GM23338 (cell line): ENCODE results near the gene HMGCL. TPM values are rescaled to one million over a fixed set of nuclear protein-coding genes. Genes with fewer than 3 reads are reported as not detected.

Source experiments
- ATAC-seq: fragments of 200-7000 bp; cut with Tn5 transposase; 3 replicates; pipeline ENCODE4 v1.9.1; 2020
- DNase-seq: peaks from one replicate; pipeline ENCODE4 v3.0.0-alpha.2; 2015; ENCODE audit warnings: low spot score
- H2AFZ ChIP-seq: fragments of 200-600 bp; sonication (generic); 2 replicates; pipeline ENCODE4 v1.8.0; 2016; ENCODE audit warnings: antibody characterized with exemption, mild to moderate bottlenecking, moderate library complexity
- H3F3A ChIP-seq: fragments of 200-600 bp; sonication (generic); replicated peaks from 2 replicates; pipeline ENCODE4 v1.8.0; 2017; ENCODE audit warnings: antibody characterized with exemption, mixed run types, low read depth
- H3K27ac ChIP-seq: fragments of 200-600 bp; sonication (generic); 2 replicates; pipeline ENCODE4 v1.6.1; 2016; ENCODE audit warnings: low read depth
- H3K27me3 ChIP-seq: fragments of 200-600 bp; sonication (generic); 2 replicates; pipeline ENCODE4 v1.8.0; 2016; ENCODE audit warnings: mild to moderate bottlenecking, mixed run types, moderate library complexity; ENCODE audit not compliant: insufficient read depth
- H3K36me3 ChIP-seq: fragments of 200-600 bp; sonication (generic); 2 replicates; pipeline ENCODE4 v1.8.0; 2016; ENCODE audit warnings: mild to moderate bottlenecking; ENCODE audit not compliant: insufficient read depth
- H3K4me1 ChIP-seq: fragments of 200-600 bp; sonication (generic); 2 replicates; pipeline ENCODE4 v1.8.0; 2016; ENCODE audit warnings: mild to moderate bottlenecking, moderate library complexity; ENCODE audit not compliant: insufficient read depth
- H3K4me2 ChIP-seq: fragments of 200-600 bp; sonication (generic); 2 replicates; pipeline ENCODE4 v1.7.1; 2017; ENCODE audit warnings: mixed run types
- H3K4me3 ChIP-seq: fragments of 200-600 bp; sonication (generic); 2 replicates; pipeline ENCODE4 v1.6.1; 2016; ENCODE audit warnings: mixed run types
- H3K79me2 ChIP-seq: fragments of 200-600 bp; sonication (generic); replicated peaks from 2 replicates; pipeline ENCODE4 v1.8.0; 2017; ENCODE audit warnings: mild to moderate bottlenecking; ENCODE audit not compliant: insufficient read depth
- H3K9me2 ChIP-seq: fragments of 200-600 bp; sonication (generic); 2 replicates; pipeline ENCODE4 v1.8.0; 2017; ENCODE audit not compliant: insufficient read depth
- H4K20me1 ChIP-seq: fragments of 200-600 bp; sonication (generic); replicated peaks from 2 replicates; pipeline ENCODE4 v1.8.0; 2017; ENCODE audit warnings: mild to moderate bottlenecking; ENCODE audit not compliant: insufficient read depth
- H3K27ac Mint-ChIP-seq: 2 replicates; pipeline ENCODE4 v1.8.0; 2020; ENCODE audit warnings: inconsistent platforms, mild to moderate bottlenecking, moderate library complexity, mixed read lengths
- H3K27me3 Mint-ChIP-seq: 3 replicates; pipeline ENCODE4 v1.8.0; 2022; ENCODE audit warnings: low read depth, mild to moderate bottlenecking, moderate library complexity, mixed read lengths, inconsistent platforms; ENCODE audit not compliant: insufficient read depth, poor library complexity
- H3K36me3 Mint-ChIP-seq: 3 replicates; pipeline ENCODE4 v1.8.0; 2021; ENCODE audit warnings: low read depth, mild to moderate bottlenecking, inconsistent platforms, moderate library complexity, mixed read lengths
- H3K4me1 Mint-ChIP-seq: 3 replicates; pipeline ENCODE4 v1.8.0; 2020; ENCODE audit warnings: mild to moderate bottlenecking, inconsistent platforms, mixed read lengths
- H3K4me3 Mint-ChIP-seq: 3 replicates; pipeline ENCODE4 v1.8.0; 2021; ENCODE audit warnings: moderate library complexity, mild to moderate bottlenecking, inconsistent platforms, mixed read lengths
- H3K9me3 Mint-ChIP-seq: 3 replicates; pipeline ENCODE4 v1.8.0; 2020; ENCODE audit warnings: moderate library complexity, mild to moderate bottlenecking, inconsistent platforms, mixed read lengths
- CREB1 ChIP-seq: fragments of 250-450 bp; sonication (Bioruptor Pico); IDR thresholded peaks from 2 replicates; pipeline ENCODE4 v1.5.0; 2020; ENCODE audit warnings: low read depth, mild to moderate bottlenecking, moderate library complexity
- EZH2 ChIP-seq: fragments of 200-600 bp; sonication (generic); IDR thresholded peaks from one replicate; pipeline ENCODE4 v1.8.0; 2017; ENCODE audit warnings: antibody characterized with exemption, mild to moderate bottlenecking, low read depth; ENCODE audit not compliant: unreplicated experiment
- EZH2phosphoT487 ChIP-seq: fragments of 200-600 bp; sonication (generic); IDR thresholded peaks from one replicate; pipeline ENCODE4 v1.8.1; 2018; ENCODE audit warnings: antibody characterized with exemption; ENCODE audit not compliant: unreplicated experiment
- JUNB ChIP-seq: IDR thresholded peaks from one replicate; pipeline ENCODE4 v1.6.1; 2016; ENCODE audit warnings: antibody characterized with exemption; ENCODE audit not compliant: unreplicated experiment
- NANOG ChIP-seq: IDR thresholded peaks from 2 replicates; pipeline ENCODE4 v1.6.1; 2016; ENCODE audit warnings: antibody characterized with exemption, borderline replicate concordance
- POLR2AphosphoS5 ChIP-seq: IDR thresholded peaks from 2 replicates; pipeline ENCODE4 v1.6.1; 2016; ENCODE audit warnings: antibody characterized with exemption, low read depth
- STAT1 ChIP-seq: IDR thresholded peaks from one replicate; pipeline ENCODE4 v1.6.1; 2016; ENCODE audit warnings: antibody characterized with exemption; ENCODE audit not compliant: unreplicated experiment
- ZNF114 ChIP-seq: fragments of 250-450 bp; sonication (Bioruptor Pico); IDR thresholded peaks from 2 replicates; pipeline ENCODE4 v1.5.0; 2020; ENCODE audit warnings: mild to moderate bottlenecking, moderate library complexity
- ZNF331 ChIP-seq: fragments of 250-450 bp; sonication (Bioruptor Pico); IDR thresholded peaks from 2 replicates; pipeline ENCODE4 v1.5.0; 2020; ENCODE audit warnings: low read depth, mild to moderate bottlenecking, moderate library complexity
- ZNF462 ChIP-seq: fragments of 250-450 bp; sonication (Bioruptor Pico); IDR thresholded peaks from 2 replicates; pipeline ENCODE4 v1.5.0; 2020; ENCODE audit warnings: mild to moderate bottlenecking, moderate library complexity
- polyA plus RNA-seq: library from polyadenylated mRNA; unstranded; fragments of >200 nt; fragmentation: Nextera tagmentation; extraction: Ambion mirVana; gene quantifications from 2 replicates; pipeline ENCODE4 v1.2.1, GENCODE V29; 2016
- total RNA-seq: library from RNA; depleted of rRNA; stranded (reverse); fragments of >200 nt; shearing (Covaris generic); gene quantifications from 2 replicates; pipeline ENCODE4 v1.2.3, GENCODE V29; 2014
- TF ChIP-seq, protein P1 (sequence below), 2 experiments: fragments of 200-600 bp in 1 of 2; sonication (generic) in 1 of 2; conservative IDR thresholded peaks; 2 replicates each; pipeline versions ENCODE4 v1.5.1 to v1.6.1; 2016 to 2017; ENCODE audit warnings: antibody characterized with exemption in 2 of 2, low read depth in 2 of 2, mild to moderate bottlenecking in 2 of 2, moderate library complexity in 1 of 2
- TF ChIP-seq, protein P2 (sequence below): IDR thresholded peaks from one replicate; pipeline ENCODE4 v1.6.1; 2018; ENCODE audit warnings: antibody characterized with exemption; ENCODE audit not compliant: unreplicated experiment
- TF ChIP-seq, protein P3 (sequence below): IDR thresholded peaks from 2 replicates; pipeline ENCODE4 v1.6.1; 2016; ENCODE audit warnings: antibody characterized with exemption

Gene HMGCL
- total and polyA plus RNA-seq, 2 experiments from 2014 or later = 11.6 to 13.7 TPM

- peak within 1 kb of the TSS; percentile 80 for H3K27ac ChIP-seq
- ATAC-seq = peak; percentile 88
These were observed 34.3 kb downstream of the HMGCL start, which contains the start of gene LYPLA2 for GRCh38 chr1:23790696-23791515. TSS of gene LYPLA2 (plus strand) at chr1:23791145. CDS start at chr1:23792683, 1,538 bp downstream.

More at GRCh38 chr1:23790696-23791515, 34.3 kb downstream of the HMGCL start, which contains the start of gene LYPLA2:
- peak; percentile 98 for DNase-seq
- H3K9me2 ChIP-seq = no peaks in the 10 kb centered on the region
- peak within 1 kb of the TSS; percentile 81 for H3K4me2 ChIP-seq
- Mint-ChIP-seq H3K4me3 (peak within 1 kb of the TSS; percentile 98), H3K27me3 (peaks cover 12% of the 10 kb centered on the region), H3K4me1 (peaks cover 15% of the 10 kb centered on the region), H3K9me3 (no peaks in the 10 kb centered on the region), H3K36me3 (peaks cover 39% of the 10 kb centered on the region), H3K27ac (peak within 1 kb of the TSS; percentile 90)
- H3K4me3 ChIP-seq = peak within 1 kb of the TSS; percentile 98
- no peak for TF ChIP-seq STAT1
- TF ChIP-seq NANOG = no peak
- TF ChIP-seq, protein P1, sequence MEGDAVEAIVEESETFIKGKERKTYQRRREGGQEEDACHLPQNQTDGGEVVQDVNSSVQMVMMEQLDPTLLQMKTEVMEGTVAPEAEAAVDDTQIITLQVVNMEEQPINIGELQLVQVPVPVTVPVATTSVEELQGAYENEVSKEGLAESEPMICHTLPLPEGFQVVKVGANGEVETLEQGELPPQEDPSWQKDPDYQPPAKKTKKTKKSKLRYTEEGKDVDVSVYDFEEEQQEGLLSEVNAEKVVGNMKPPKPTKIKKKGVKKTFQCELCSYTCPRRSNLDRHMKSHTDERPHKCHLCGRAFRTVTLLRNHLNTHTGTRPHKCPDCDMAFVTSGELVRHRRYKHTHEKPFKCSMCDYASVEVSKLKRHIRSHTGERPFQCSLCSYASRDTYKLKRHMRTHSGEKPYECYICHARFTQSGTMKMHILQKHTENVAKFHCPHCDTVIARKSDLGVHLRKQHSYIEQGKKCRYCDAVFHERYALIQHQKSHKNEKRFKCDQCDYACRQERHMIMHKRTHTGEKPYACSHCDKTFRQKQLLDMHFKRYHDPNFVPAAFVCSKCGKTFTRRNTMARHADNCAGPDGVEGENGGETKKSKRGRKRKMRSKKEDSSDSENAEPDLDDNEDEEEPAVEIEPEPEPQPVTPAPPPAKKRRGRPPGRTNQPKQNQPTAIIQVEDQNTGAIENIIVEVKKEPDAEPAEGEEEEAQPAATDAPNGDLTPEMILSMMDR (conservative IDR thresholded peaks at IDR 0.05; ENCODE audit: low read depth in 2 of 2) = peak in 1 of 2 experiments; percentile 10; a peak in 1 of 4 replicates
- TF ChIP-seq EZH2phosphoT487 = no peak
- TF ChIP-seq CREB1 (CRISPR knock-in tag) = peak; percentile 46; the same call in 1 of the 2 replicates
- no peak for TF ChIP-seq ZNF462 (CRISPR knock-in tag)
- TF ChIP-seq ZNF114 = no peak
- TF ChIP-seq JUNB = no peak
- peak; percentile 70 for TF ChIP-seq POLR2AphosphoS5
- TF ChIP-seq, protein P2, sequence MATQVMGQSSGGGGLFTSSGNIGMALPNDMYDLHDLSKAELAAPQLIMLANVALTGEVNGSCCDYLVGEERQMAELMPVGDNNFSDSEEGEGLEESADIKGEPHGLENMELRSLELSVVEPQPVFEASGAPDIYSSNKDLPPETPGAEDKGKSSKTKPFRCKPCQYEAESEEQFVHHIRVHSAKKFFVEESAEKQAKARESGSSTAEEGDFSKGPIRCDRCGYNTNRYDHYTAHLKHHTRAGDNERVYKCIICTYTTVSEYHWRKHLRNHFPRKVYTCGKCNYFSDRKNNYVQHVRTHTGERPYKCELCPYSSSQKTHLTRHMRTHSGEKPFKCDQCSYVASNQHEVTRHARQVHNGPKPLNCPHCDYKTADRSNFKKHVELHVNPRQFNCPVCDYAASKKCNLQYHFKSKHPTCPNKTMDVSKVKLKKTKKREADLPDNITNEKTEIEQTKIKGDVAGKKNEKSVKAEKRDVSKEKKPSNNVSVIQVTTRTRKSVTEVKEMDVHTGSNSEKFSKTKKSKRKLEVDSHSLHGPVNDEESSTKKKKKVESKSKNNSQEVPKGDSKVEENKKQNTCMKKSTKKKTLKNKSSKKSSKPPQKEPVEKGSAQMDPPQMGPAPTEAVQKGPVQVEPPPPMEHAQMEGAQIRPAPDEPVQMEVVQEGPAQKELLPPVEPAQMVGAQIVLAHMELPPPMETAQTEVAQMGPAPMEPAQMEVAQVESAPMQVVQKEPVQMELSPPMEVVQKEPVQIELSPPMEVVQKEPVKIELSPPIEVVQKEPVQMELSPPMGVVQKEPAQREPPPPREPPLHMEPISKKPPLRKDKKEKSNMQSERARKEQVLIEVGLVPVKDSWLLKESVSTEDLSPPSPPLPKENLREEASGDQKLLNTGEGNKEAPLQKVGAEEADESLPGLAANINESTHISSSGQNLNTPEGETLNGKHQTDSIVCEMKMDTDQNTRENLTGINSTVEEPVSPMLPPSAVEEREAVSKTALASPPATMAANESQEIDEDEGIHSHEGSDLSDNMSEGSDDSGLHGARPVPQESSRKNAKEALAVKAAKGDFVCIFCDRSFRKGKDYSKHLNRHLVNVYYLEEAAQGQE = no peak
- no peak for TF ChIP-seq EZH2
- TF ChIP-seq ZNF331 (CRISPR knock-in tag) = no peak
- TF ChIP-seq, protein P3, sequence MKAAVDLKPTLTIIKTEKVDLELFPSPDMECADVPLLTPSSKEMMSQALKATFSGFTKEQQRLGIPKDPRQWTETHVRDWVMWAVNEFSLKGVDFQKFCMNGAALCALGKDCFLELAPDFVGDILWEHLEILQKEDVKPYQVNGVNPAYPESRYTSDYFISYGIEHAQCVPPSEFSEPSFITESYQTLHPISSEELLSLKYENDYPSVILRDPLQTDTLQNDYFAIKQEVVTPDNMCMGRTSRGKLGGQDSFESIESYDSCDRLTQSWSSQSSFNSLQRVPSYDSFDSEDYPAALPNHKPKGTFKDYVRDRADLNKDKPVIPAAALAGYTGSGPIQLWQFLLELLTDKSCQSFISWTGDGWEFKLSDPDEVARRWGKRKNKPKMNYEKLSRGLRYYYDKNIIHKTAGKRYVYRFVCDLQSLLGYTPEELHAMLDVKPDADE = peak; percentile 85
- H4K20me1 ChIP-seq = peaks cover 2% of the 10 kb centered on the region; the same call in 1 of the 2 replicates
- H3K4me1 ChIP-seq = peaks cover 7% of the 10 kb centered on the region; the same call in 1 of the 2 replicates
- peaks cover 18% of the 10 kb centered on the region for H3K79me2 ChIP-seq
- 0 out of 2 replicates have a peak, but pooled peaks cover 16% of the 10 kb centered on the region for H3F3A ChIP-seq
- H2AFZ ChIP-seq = 0 out of 2 replicates have a peak within 1 kb of the TSS, but pooled peaks have one; percentile 47
- peaks cover 12% of the 10 kb centered on the region for H3K36me3 ChIP-seq
- no peaks in the 10 kb centered on the region for H3K27me3 ChIP-seq
